Measurements from ENCODE around the gene CDKN2B-AS1. TPM values are rescaled to one million over a fixed set of nuclear protein-coding genes. Genes with fewer than 3 reads are reported as not detected.

The CDKN2B-AS1 gene
- total and polyA plus RNA-seq, 2 of the 13 experiments (the other 11 are each of a cell fraction or from before 2014, with no cell fraction given), result 0.64 to 2.3 TPM

DNA sequence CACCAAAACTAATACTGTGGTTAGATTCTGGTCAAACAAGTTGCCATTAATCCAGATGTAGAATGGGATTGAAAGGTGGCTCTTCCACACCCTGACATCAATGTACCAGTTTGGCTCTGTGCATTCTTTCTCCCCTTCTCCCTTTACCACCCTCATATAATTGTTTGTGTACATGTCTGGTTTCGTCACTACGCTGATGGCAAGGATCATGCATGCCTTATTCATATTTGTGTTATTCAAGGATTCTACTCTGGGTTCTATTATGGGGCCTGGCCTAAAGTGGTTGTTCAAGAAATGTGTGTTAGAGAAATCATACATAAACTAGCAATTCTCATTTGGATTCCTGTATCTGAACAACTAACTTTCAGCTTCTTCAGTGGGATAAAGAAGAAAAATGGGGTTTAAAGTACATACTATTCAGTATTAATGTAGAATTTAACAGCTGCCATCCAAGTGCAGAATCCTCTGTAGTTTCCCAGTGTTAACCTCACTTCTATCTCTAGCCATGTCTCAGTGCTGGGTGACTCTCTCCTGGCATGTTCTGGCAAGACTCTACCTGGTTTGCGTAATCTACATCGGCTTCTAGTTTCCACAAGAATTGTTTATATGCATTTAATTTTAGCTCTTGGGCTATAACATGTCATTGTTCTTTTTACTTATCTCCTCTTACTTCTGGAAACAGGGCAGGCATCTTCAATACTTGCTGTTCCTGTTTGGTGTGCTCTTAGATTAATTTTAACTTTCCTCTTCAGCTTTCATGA is 42.5 kb downstream of the CDKN2B-AS1 start:
- CTCF ChIA-PET (ENCODE audit: low intra/inter-chr PET ratio, low total read pairs), result interaction anchor here (1.0 to 1.5 kb wide), 2 partner anchors 223 to 224 kb away, joined by 4 to 14 read pairs; no protein-coding TSS in a partner anchor

More for the DNA sequence above, 42.5 kb downstream of the CDKN2B-AS1 start:
- in situ Hi-C loops (cut with HindIII; ENCODE audit: extremely low pct_ligation_motif_present, low pct_unique_long_range_greater_than_20kb) (loop anchor here (10.0 kb wide), 1 partner anchor 222 kb away; no protein-coding TSS in a partner anchor), intact Hi-C loops (cut with micrococcal nuclease; ENCODE audit: unreplicated experiment) (loop anchor here (5.0 kb wide), 1 partner anchor 80 kb away; no protein-coding TSS in a partner anchor)
- Histone ChIP-seq H3K4me3 (replicated peaks in 1 of 3; ENCODE audit: insufficient read depth in 1 of 3, low read depth in 2 of 3, low read length in 3 of 3) (no peak overlapping the region), H3K79me2 (ENCODE audit: insufficient read depth, low read length) (no peaks in the 10 kb centered on the region), H3K9me3 (ENCODE audit: low read length) (no peaks in the 10 kb centered on the region), H3K27me3 (ENCODE audit: control insufficient read depth in 1 of 2, insufficient read depth in 2 of 2, low read length in 2 of 2) (no peaks in the 10 kb centered on the region), H4K20me1 (ENCODE audit: insufficient read depth, low read length) (no peaks in the 10 kb centered on the region), H3K9ac (ENCODE audit: insufficient read depth, low read depth, low read length) (no peak overlapping the region), H3K36me3 (replicated peaks in 1 of 2; ENCODE audit: control insufficient read depth in 1 of 2, insufficient read depth in 2 of 2, low read length in 2 of 2) (no peaks in the 10 kb centered on the region), H3K4me2 (ENCODE audit: low read depth, low read length) (no peak overlapping the region), H3K4me1 (ENCODE audit: insufficient read depth, low read length) (peaks cover 6% of the 10 kb centered on the region; the same call in 1 of the 2 replicates), H3K27ac (ENCODE audit: extremely low read length, insufficient read depth, low read length) (no peak overlapping the region), H2AFZ (ENCODE audit: low read length) (no peak overlapping the region)
- FAIRE-seq (no peak), ATAC-seq (no peak), DNase-seq (ENCODE audit: low spot score) (no peak)
- POLR2A ChIA-PET, result no interaction called here
- TF ChIP-seq PCBP1 (IDR thresholded peaks at IDR 0.05; ENCODE audit: borderline replicate concordance, low read depth, low read length), result no peak
- TF ChIP-seq ZFP90 (CRISPR knock-in tag; IDR thresholded peaks at IDR 0.05; ENCODE audit: borderline replicate concordance), result no peak
- no peak for TF ChIP-seq NR1H2 (CRISPR knock-in tag; IDR thresholded peaks at IDR 0.05; ENCODE audit: borderline replicate concordance, low read depth)
- no peak for TF ChIP-seq NKX3-1 (CRISPR knock-in tag; IDR thresholded peaks at IDR 0.05)
- TF ChIP-seq PPARG (CRISPR knock-in tag; conservative IDR thresholded peaks at IDR 0.05), result no peak
- TF ChIP-seq CREB1 (IDR thresholded peaks at IDR 0.05), result no peak
- TF ChIP-seq CREB1 (CRISPR knock-in tag; IDR thresholded peaks at IDR 0.05), result no peak
- TF ChIP-seq, protein P1, sequence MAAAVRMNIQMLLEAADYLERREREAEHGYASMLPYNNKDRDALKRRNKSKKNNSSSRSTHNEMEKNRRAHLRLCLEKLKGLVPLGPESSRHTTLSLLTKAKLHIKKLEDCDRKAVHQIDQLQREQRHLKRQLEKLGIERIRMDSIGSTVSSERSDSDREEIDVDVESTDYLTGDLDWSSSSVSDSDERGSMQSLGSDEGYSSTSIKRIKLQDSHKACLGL (CRISPR knock-in tag; IDR thresholded peaks at IDR 0.05), result no peak
- TF ChIP-seq ZNF614 (CRISPR knock-in tag; IDR thresholded peaks at IDR 0.05; ENCODE audit: borderline replicate concordance), result no peak
- no peak for TF ChIP-seq NFRKB (IDR thresholded peaks at IDR 0.05)
- TF ChIP-seq EP300 (IDR thresholded peaks at IDR 0.05; ENCODE audit: low read depth in 2 of 2, low read length in 2 of 2), result no peak
- no peak for TF ChIP-seq EP300 (CRISPR knock-in tag; IDR thresholded peaks at IDR 0.05; ENCODE audit: borderline replicate concordance)
- no peak for TF ChIP-seq SNAI1 (CRISPR knock-in tag; IDR thresholded peaks at IDR 0.05; ENCODE audit: borderline replicate concordance)
- TF ChIP-seq ZFYVE20 (CRISPR knock-in tag; IDR thresholded peaks at IDR 0.05; ENCODE audit: borderline replicate concordance, low read depth), result no peak
- TF ChIP-seq SNRNP70 (IDR thresholded peaks at IDR 0.05; ENCODE audit: low read depth, low read length), result no peak
- no peak for TF ChIP-seq ARNTL (CRISPR knock-in tag; IDR thresholded peaks at IDR 0.05)
- no peak for TF ChIP-seq ASH2L (IDR thresholded peaks at IDR 0.05; ENCODE audit: insufficient read length, low read depth, low read length)
- BruUV-seq (replicated peaks), result no TSS peak
- WGBS (ENCODE audit: low lambda C conversion rate), result 42% methylated on average over 4 of the region's 4 CpGs

Measured in HepG2 (cell line).